HEK293T (cell line): Measurements from ENCODE around the gene TPSD1.

Source experiments
- BHLHE40 ChIP-seq: fragments of 450-650 bp; IDR thresholded peaks from 2 replicates; pipeline ENCODE4 v1.6.1; 2016; ENCODE audit warnings: mild to moderate bottlenecking, moderate library complexity, borderline replicate concordance
- FOXK2 ChIP-seq: fragments of 450-650 bp; IDR thresholded peaks from 2 replicates; pipeline ENCODE4 v1.6.1; 2016; ENCODE audit warnings: mild to moderate bottlenecking
- HDGF ChIP-seq: fragments of 450-650 bp; IDR thresholded peaks from 2 replicates; pipeline ENCODE4 v1.6.1; 2017; ENCODE audit warnings: antibody characterized with exemption, borderline replicate concordance
- PKNOX1 ChIP-seq: fragments of 450-650 bp; IDR thresholded peaks from 2 replicates; pipeline ENCODE4 v1.6.1; 2016
- SP1 ChIP-seq: fragments of 450-650 bp; IDR thresholded peaks from 2 replicates; pipeline ENCODE4 v1.6.1; 2017
- TARDBP ChIP-seq: fragments of 450-650 bp; IDR thresholded peaks from 2 replicates; pipeline ENCODE4 v1.6.1; 2016

GRCh38 chr16:1290860-1291575, 35.1 kb downstream of the TPSD1 start:
- TF ChIP-seq FOXK2 = no peak
- TF ChIP-seq BHLHE40 = no peak
- TF ChIP-seq PKNOX1 = no peak
- no peak for TF ChIP-seq HDGF
- TF ChIP-seq TARDBP = no peak
- TF ChIP-seq SP1 = no peak
